ENCODE data around the gene AACS. TPM values are rescaled to one million over a fixed set of nuclear protein-coding genes. Genes with fewer than 3 reads are reported as not detected.

The AACS gene
- total and polyA plus RNA-seq, 2 of the 13 experiments (the other 11 are each of a cell fraction or from before 2014, with no cell fraction given) = 23.3 to 28.8 TPM

- TF ChIP-seq MLX (CRISPR knock-in tag; IDR thresholded peaks at IDR 0.05) (no peak), NAIF1 (CRISPR knock-in tag; IDR thresholded peaks at IDR 0.05; ENCODE audit: borderline replicate concordance) (no peak), E2F5 (CRISPR knock-in tag; conservative IDR thresholded peaks at IDR 0.05) (no peak), SMARCE1 (IDR thresholded peaks at IDR 0.05; ENCODE audit: borderline replicate concordance) (no peak), PITX1 (CRISPR knock-in tag; IDR thresholded peaks at IDR 0.05) (no peak), ZFP1 (CRISPR knock-in tag; IDR thresholded peaks at IDR 0.05) (no peak), RAD51 (IDR thresholded peaks at IDR 0.05; ENCODE audit: borderline replicate concordance) (no peak), IRF2 (CRISPR knock-in tag; IDR thresholded peaks at IDR 0.05) (0 out of 2 replicates have a peak, but pooled peaks have one; percentile 7), HNF1B (CRISPR knock-in tag; IDR thresholded peaks at IDR 0.05) (no peak; the same call in 1 of the 2 replicates), MZF1 (CRISPR knock-in tag; IDR thresholded peaks at IDR 0.05; ENCODE audit: borderline replicate concordance) (no peak), RFX5 (IDR thresholded peaks at IDR 0.05; ENCODE audit: low read depth, low read length) (no peak), ZNF747 (CRISPR knock-in tag; IDR thresholded peaks at IDR 0.05; ENCODE audit: borderline replicate concordance) (peak; percentile 77; the same call in 1 of the 2 replicates), ZNF674 (CRISPR knock-in tag; IDR thresholded peaks at IDR 0.05; ENCODE audit: low read depth) (no peak), ZNF296 (CRISPR knock-in tag; conservative IDR thresholded peaks at IDR 0.05) (no peak), HIVEP1 (CRISPR knock-in tag; IDR thresholded peaks at IDR 0.05) (no peak), KDM3A (CRISPR knock-in tag; IDR thresholded peaks at IDR 0.05; ENCODE audit: low read depth) (no peak), ZNF883 (CRISPR knock-in tag; IDR thresholded peaks at IDR 0.05; ENCODE audit: not compliant biosample characterization) (no peak), LCORL (IDR thresholded peaks at IDR 0.05) (no peak), LCORL (CRISPR knock-in tag; IDR thresholded peaks at IDR 0.05) (0 out of 2 replicates have a peak, but pooled peaks have one; percentile 10), ZNF607 (CRISPR knock-in tag; IDR thresholded peaks at IDR 0.05; ENCODE audit: borderline replicate concordance) (0 out of 2 replicates have a peak, but pooled peaks have one; percentile 26), KMT2A (CRISPR knock-in tag; IDR thresholded peaks at IDR 0.05) (peak; percentile 58; the same call in 1 of the 2 replicates), POLR2A (IDR thresholded peaks at IDR 0.05; ENCODE audit: insufficient read depth in 1 of 2, low read depth in 2 of 2, low read length in 2 of 2) (peak; percentile 36 to 82; a peak in 3 of 4 replicates), ZNF558 (CRISPR knock-in tag; IDR thresholded peaks at IDR 0.05; ENCODE audit: borderline replicate concordance) (peak; percentile 21; the same call in 1 of the 2 replicates), YEATS2 (CRISPR knock-in tag; IDR thresholded peaks at IDR 0.05; ENCODE audit: borderline replicate concordance) (no peak)
- TF ChIP-seq, protein P1, sequence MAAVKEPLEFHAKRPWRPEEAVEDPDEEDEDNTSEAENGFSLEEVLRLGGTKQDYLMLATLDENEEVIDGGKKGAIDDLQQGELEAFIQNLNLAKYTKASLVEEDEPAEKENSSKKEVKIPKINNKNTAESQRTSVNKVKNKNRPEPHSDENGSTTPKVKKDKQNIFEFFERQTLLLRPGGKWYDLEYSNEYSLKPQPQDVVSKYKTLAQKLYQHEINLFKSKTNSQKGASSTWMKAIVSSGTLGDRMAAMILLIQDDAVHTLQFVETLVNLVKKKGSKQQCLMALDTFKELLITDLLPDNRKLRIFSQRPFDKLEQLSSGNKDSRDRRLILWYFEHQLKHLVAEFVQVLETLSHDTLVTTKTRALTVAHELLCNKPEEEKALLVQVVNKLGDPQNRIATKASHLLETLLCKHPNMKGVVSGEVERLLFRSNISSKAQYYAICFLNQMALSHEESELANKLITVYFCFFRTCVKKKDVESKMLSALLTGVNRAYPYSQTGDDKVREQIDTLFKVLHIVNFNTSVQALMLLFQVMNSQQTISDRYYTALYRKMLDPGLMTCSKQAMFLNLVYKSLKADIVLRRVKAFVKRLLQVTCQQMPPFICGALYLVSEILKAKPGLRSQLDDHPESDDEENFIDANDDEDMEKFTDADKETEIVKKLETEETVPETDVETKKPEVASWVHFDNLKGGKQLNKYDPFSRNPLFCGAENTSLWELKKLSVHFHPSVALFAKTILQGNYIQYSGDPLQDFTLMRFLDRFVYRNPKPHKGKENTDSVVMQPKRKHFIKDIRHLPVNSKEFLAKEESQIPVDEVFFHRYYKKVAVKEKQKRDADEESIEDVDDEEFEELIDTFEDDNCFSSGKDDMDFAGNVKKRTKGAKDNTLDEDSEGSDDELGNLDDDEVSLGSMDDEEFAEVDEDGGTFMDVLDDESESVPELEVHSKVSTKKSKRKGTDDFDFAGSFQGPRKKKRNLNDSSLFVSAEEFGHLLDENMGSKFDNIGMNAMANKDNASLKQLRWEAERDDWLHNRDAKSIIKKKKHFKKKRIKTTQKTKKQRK (IDR thresholded peaks at IDR 0.05; ENCODE audit: low read length) = no peak
Observed at GRCh38 chr12:125065021-125065918, at the start of gene AACS (continued).
